Activated CD4-positive, alpha-beta T cell treated with anti-CD3 and anti-CD28 coated beads, Interleukin-2, amount 50 U/mL, for 48 hours (primary cell): ENCODE results near the gene ZNF263.

ENCODE experiments used
- DNase-seq, 2 experiments: peaks; one replicate each; pipeline ENCODE4 v3.0.0-alpha.2; 2020

Gene ZNF263

GRCh38 chr16:3328104-3328503, 44.8 kb downstream of the ZNF263 start:
- no peak for DNase-seq

GRCh38 chr16:3328643-3329042, 45.4 kb downstream of the ZNF263 start:
- no peak for DNase-seq
